Stimulated activated CD4-positive, alpha-beta T cell treated with anti-CD3 and anti-CD28 coated beads, Interleukin-1b, Interleukin-23, amount 100 ng/mL, for 4 hours (primary cell): ENCODE data around the gene C1QTNF6.

Source experiments
- DNase-seq, 2 donors: peaks; one replicate each; pipeline ENCODE4 v3.0.0-alpha.2; 2020; ENCODE audit warnings: low read depth in 2 of 2

The C1QTNF6 gene

GRCh38 chr22:37190262-37190780, 2.3 kb upstream of the C1QTNF6 start:
- no peak for DNase-seq

DNA sequence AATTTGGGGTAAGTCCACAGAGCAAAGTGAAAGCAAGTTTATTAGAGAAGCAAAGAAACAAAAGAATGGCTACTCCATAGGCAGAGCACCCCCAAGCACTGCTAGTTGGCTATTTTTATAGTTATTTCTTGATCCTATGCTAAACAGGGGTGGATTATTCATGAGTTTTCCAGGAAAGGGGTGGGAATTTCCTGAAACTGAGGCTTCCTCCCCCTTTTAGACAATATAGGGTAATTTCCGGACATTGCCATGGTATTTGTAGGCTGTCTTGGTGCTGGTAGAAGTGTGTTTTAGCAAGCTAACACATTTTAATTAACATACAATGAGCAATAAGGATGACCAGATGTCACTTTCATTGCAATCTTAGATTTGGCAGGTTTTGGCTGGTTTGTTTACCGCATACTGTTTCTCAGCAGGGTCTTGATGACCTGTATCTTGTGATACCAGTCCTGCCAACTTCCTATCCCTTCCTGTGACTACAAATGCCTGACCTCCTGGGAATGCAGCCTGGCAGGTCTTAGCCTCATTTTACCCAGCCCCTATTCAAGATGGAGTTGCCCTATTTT, 937 bp upstream of the C1QTNF6 start:
- DNase-seq: no peak

- no peak for DNase-seq
These were observed 526 bp downstream of the C1QTNF6 start for GRCh38 chr22:37187552-37187890.

- no peak for DNase-seq
These were observed 987 bp downstream of the C1QTNF6 start for GRCh38 chr22:37186997-37187522.

GRCh38 chr22:37186228-37186996, 1.6 kb downstream of the C1QTNF6 start:
- peak in 1 of 2 donors; percentile 38 for DNase-seq

- no peak for DNase-seq
These were observed 2.3 kb downstream of the C1QTNF6 start for GRCh38 chr22:37185646-37186227.

DNA sequence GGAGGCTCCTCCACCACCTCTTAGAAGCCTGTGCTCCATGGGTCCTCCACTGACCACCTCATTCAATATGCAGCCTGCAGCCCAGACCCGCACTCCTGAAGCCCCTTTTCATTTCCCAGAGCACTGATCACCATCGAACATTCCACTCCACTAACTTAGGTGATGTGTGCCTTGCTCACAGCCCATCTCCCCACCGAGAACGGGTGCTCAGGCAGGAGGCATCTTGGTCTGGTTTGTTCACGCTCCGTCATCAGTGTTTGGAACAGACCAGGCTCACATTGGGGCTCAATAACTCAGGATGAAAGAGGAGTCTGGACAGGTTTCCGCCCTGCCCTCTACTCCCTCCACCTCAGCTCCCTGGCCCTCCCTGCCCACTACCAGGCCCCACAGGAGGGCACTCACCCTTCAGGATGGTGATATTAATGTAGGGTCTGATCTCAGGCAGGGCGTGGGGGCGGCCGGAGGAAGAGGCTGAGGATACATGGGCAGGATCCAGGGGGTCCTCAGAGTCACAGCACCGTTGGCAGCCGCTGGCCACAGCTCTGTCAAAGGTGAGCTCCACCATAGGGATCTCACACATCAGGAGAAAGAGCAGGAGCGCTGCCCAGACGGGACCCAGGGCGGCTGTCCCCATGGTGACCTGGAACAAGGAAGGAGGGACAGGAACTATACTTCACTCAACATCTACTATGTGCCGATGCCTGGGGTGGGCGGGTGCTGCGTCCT, 3.1 kb downstream of the C1QTNF6 start:
- DNase-seq: no peak

- no peak for DNase-seq
These were observed 3.7 kb downstream of the C1QTNF6 start for GRCh38 chr22:37184380-37184755.

GRCh38 chr22:37183432-37184379, 4.3 kb downstream of the C1QTNF6 start:
- DNase-seq: no peak

- DNase-seq: no peak
These were observed 5.2 kb downstream of the C1QTNF6 start for GRCh38 chr22:37182949-37183245.

- no peak for DNase-seq
These were observed 5.7 kb downstream of the C1QTNF6 start for GRCh38 chr22:37182101-37182948.

DNA sequence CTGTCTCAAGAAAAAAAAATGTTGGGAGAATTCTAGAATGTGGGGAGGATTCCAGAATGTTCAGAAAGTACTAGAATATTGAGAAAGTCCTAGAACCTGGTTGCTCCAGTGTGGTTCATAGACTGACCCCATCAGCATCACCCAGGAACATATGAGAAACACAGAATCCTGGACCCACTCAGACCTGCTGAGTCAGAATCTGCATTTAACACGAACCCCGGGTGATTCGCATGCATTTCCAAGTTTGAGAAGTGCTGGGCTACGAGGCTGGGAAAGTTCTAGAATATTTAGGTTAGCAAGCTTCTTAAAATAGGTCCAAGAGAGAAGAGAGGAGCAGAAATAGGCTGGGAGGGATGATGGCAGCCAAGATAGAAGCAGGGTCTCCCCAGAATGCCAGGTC, 6.4 kb downstream of the C1QTNF6 start:
- DNase-seq: no peak

DNA sequence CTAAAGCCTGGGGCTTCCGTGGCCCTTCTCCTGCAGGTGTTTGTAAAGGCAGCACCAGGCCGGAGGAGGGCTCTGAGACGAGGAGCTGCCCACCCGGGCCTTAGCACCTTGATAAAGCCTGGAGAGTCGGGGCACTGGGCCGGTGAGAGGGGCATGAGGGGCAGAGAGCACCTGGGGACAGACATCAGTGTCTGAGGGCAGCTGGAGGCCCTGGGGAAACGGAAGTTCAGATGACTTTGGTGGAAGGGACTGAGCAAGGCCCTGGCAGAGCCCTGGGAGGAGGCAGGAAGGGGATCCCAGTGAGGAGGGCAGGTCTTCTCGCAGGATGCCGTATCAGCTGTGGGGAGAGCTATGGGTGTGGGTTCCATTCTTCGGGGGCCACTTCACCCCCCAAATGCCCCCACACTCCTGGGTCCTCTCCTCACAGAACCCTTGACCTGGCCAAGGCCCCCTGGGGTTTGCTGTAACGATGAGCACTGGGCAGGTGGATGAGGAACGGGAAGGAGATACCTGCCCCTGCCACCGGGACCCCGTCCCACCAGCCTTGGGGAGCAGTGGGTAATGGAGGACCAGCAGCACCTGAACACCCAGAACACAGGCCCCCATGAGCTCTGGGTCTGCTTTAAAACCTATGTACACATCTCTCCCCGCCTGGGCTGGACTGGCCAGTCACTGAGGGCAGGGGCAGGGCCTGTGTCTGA, 7.4 kb downstream of the C1QTNF6 start:
- no peak for DNase-seq

DNA sequence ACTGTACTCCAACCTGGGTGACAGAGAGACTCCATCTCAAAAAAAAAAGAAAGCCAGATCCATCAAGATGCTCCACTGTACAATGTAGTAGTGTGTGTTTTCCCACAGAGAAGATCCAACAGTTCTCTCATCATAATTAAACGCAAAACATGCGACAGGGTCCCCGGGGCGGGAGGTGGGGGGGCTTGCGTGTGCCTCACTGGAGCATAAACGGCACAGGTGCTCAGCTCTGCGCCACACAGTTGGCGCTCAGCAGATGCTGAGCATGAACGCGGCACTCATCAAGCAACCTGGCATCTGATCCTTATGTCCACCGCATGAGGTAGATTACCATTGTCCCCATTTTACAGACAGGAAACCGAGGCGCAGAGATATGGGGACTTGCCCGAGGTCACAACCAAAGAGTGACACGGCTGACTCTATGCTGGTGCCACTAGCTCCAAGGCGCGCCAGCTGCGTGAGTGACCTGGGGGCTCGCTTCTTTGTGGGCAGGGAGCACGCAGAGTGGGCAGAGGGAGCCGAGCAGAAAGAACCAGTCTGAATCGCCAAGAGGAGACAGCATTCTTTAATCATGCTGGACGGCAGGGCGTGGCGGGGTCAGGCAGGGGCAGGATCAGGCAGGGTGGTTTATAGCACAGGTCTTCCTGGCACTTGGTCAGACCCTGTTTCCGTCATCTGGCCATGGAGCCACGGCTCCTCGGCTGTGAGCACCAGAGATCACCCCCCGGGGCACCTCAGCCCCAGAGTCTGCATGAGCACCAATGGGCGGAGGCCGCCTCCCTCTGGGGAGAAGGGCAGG, 8.2 kb downstream of the C1QTNF6 start:
- DNase-seq: no peak

- DNase-seq: no peak
These were observed 8.9 kb downstream of the C1QTNF6 start for GRCh38 chr22:37179126-37179470.

DNA sequence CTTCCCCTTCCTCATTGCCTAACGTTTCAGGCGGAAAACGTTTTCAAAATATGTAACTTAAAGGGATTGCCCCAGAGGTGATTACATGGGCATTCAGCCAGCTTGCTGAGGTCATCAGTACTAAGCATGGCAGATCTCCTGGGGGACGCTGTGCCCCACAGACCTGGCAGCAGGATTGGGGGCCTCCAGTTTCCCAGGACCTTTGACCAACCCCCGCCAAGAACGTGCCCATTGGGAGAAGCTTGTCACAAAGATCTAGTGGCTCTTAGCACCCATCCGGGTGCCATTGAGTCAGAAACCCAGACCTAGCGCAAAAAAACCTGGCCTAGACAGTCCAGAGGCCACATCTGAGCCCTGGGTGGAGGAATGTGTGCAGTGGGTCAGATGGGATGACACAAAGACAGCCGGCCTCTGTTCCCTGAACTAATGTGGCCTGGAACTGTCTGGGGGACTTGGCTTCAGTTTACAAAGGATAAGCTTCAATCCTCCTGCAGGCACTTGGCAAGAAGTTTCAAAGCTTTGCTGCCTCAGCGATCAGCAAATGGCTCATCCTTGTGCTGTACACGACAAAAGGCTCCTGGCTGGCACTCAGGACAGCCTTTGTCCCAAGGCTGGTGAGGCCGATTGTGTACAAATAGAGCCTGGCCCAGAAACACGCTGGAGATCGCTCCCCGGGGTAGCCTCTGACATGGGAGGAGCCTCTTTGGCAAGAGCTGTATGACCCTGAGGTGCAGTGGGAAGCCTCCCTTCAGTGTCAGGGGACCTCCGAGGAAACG, 9.5 kb downstream of the C1QTNF6 start:
- no peak for DNase-seq

DNA sequence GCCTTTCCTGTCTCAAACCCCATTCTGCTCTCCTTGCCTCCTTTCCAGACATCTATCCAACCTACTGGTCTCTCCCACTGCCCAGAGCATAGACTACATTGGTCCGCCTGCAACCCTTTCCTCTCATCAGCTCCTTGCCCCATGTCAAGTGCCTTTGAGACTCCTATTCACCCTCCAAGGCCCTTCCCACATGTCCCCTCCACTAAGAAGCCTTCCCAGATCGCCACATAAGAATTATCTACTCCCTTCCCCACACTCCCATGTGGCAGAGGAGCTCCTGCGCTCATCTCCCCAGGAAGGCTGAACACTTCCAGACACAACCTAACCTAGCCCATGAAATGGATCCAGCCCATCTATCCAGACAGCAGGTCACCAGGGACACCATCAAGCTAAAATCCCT, 10.3 kb downstream of the C1QTNF6 start:
- DNase-seq: no peak

DNA sequence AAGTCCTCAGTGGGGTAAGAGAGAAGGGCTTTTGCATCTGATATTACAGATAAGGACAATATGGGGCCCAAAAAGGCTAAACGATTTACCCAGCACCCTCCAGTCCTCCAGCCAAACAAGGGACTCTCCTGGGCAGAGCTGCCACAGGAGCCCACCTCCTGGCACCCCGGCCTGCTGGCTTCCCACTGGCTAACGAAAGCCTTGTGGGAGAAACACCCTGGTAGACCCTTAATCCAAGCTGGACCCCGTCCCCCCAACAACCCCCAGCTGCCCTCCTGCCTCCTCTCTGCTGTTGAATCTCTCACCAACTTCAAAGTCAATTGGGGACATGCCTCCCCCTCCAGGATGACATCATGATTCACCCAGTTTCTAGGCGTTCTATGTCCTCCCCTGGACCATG, 10.8 kb downstream of the C1QTNF6 start:
- no peak for DNase-seq
